ENCODE results near the gene OPRM1.
"Not testable (repeated sequence)": the region's sequence is repeated elsewhere in the genome, so short reads cannot be mapped to it uniquely, and the experiment has no call there.

OPRM1 gene

GRCh38 chr6:154209555-154209954, 170.5 kb downstream of the OPRM1 start:
- no peak for DNase-seq

GRCh38 chr6:154210678-154211077, 171.6 kb downstream of the OPRM1 start:
- no peak for DNase-seq

- DNase-seq: no peak
These were observed 174.7 kb downstream of the OPRM1 start for GRCh38 chr6:154213782-154214181.

- DNase-seq: no peak
These were observed 179.3 kb downstream of the OPRM1 start for GRCh38 chr6:154218301-154218700.

GRCh38 chr6:154218787-154219186, 179.7 kb downstream of the OPRM1 start:
- DNase-seq: no peak

GRCh38 chr6:154219250-154219649, 180.2 kb downstream of the OPRM1 start:
- no peak for DNase-seq

GRCh38 chr6:154222716-154223115, 183.7 kb downstream of the OPRM1 start:
- no peak for DNase-seq

GRCh38 chr6:154223296-154223695, 184.3 kb downstream of the OPRM1 start:
- DNase-seq: no peak

GRCh38 chr6:154226461-154226860, 187.4 kb downstream of the OPRM1 start:
- no peak for DNase-seq

- DNase-seq: no peak
These were observed 189.0 kb downstream of the OPRM1 start for GRCh38 chr6:154227862-154228520.

GRCh38 chr6:154228521-154228905, 189.5 kb downstream of the OPRM1 start:
- no peak for DNase-seq

- no peak for DNase-seq
These were observed 190.7 kb downstream of the OPRM1 start for GRCh38 chr6:154229786-154230185.

GRCh38 chr6:154230393-154230792, 191.4 kb downstream of the OPRM1 start:
- no peak for DNase-seq

- DNase-seq: no peak
These were observed 192.0 kb downstream of the OPRM1 start for GRCh38 chr6:154230910-154231595.

- no peak for DNase-seq
These were observed 193.2 kb downstream of the OPRM1 start for GRCh38 chr6:154232013-154232910.

- no peak for DNase-seq
These were observed 194.3 kb downstream of the OPRM1 start for GRCh38 chr6:154233383-154233782.

GRCh38 chr6:154234019-154234772, 195.2 kb downstream of the OPRM1 start:
- DNase-seq: no peak

- no peak for DNase-seq
These were observed 197.7 kb downstream of the OPRM1 start for GRCh38 chr6:154236646-154237301.

- no peak for DNase-seq
These were observed 199.8 kb downstream of the OPRM1 start for GRCh38 chr6:154238831-154239230.

- no peak for DNase-seq
These were observed 200.4 kb downstream of the OPRM1 start for GRCh38 chr6:154239392-154239791.

- DNase-seq: not testable (repeated sequence)
These were observed 202.0 kb downstream of the OPRM1 start for GRCh38 chr6:154241061-154241460.

- DNase-seq: no peak
These were observed 202.5 kb downstream of the OPRM1 start for GRCh38 chr6:154241581-154241980.

All from right kidney (tissue), 1 donor.